H9 (cell line): Measurements from ENCODE around the gene ZNF444. TPM values are rescaled to one million over a fixed set of nuclear protein-coding genes. Genes with fewer than 3 reads are reported as not detected.

Experiments used
- DNase-seq: peaks from one replicate; pipeline ENCODE4 v3.0.0-alpha.2; 2017
- H2AFZ ChIP-seq: one replicate; pipeline ENCODE4 v1.6.1; 2013; ENCODE audit warnings: mild to moderate bottlenecking, low read length, control low read depth, moderate library complexity
- H2AK5ac ChIP-seq: 2 replicates; pipeline ENCODE4 v1.6.1; 2013; ENCODE audit warnings: low read length, control low read depth, mixed read lengths; ENCODE audit not compliant: insufficient read length
- H2BK120ac ChIP-seq: one replicate; pipeline ENCODE4 v1.6.1; 2013; ENCODE audit warnings: low read depth, mild to moderate bottlenecking, low read length, control low read depth, inconsistent platforms; ENCODE audit not compliant: poor library complexity, severe bottlenecking
- H2BK12ac ChIP-seq: 2 replicates; pipeline ENCODE4 v1.6.1; 2013; ENCODE audit warnings: low read length, control low read depth, mixed read lengths, low read depth; ENCODE audit not compliant: insufficient read length
- H2BK15ac ChIP-seq: 2 replicates; pipeline ENCODE4 v1.6.1; 2013; ENCODE audit warnings: low read depth, low read length, control low read depth
- H2BK20ac ChIP-seq: one replicate; pipeline ENCODE4 v1.6.1; 2013; ENCODE audit warnings: low read depth, mild to moderate bottlenecking, low read length, control low read depth, inconsistent platforms; ENCODE audit not compliant: poor library complexity, severe bottlenecking
- H2BK5ac ChIP-seq: 2 replicates; pipeline ENCODE4 v1.6.1; 2013; ENCODE audit warnings: low read length, control low read depth, mixed read lengths; ENCODE audit not compliant: insufficient read length
- H3K14ac ChIP-seq: 2 replicates; pipeline ENCODE4 v1.6.1; 2013; ENCODE audit warnings: low read length, control low read depth; ENCODE audit not compliant: insufficient read depth
- H3K18ac ChIP-seq: 2 replicates; pipeline ENCODE4 v1.6.1; 2013; ENCODE audit warnings: low read depth, mild to moderate bottlenecking, mixed read lengths, low read length, control low read depth; ENCODE audit not compliant: insufficient read length
- H3K23ac ChIP-seq: 2 replicates; pipeline ENCODE4 v1.6.1; 2013; ENCODE audit warnings: low read length, control low read depth, mixed read lengths, low read depth; ENCODE audit not compliant: insufficient read length
- H3K23me2 ChIP-seq: 2 replicates; pipeline ENCODE4 v1.6.1; 2013; ENCODE audit warnings: low read depth, mild to moderate bottlenecking, mixed read lengths, low read length, control low read depth; ENCODE audit not compliant: insufficient read length, poor library complexity, severe bottlenecking
- H3K27ac ChIP-seq: 2 replicates; pipeline ENCODE4 v1.5.1; 2013; ENCODE audit warnings: low read length, control low read depth, mixed read lengths, low read depth; ENCODE audit not compliant: insufficient read length
- H3K27me3 ChIP-seq: 2 replicates; pipeline ENCODE4 v1.6.1; 2013; ENCODE audit warnings: low read length, control low read depth, inconsistent platforms; ENCODE audit not compliant: insufficient read depth
- H3K4ac ChIP-seq: 2 replicates; pipeline ENCODE4 v1.6.1; 2013; ENCODE audit warnings: low read depth, mild to moderate bottlenecking, control low read depth, inconsistent platforms, low read length, moderate library complexity
- H3K4me1 ChIP-seq: 2 replicates; pipeline ENCODE4 v1.6.1; 2013; ENCODE audit warnings: low read length, control low read depth, inconsistent platforms; ENCODE audit not compliant: insufficient read depth
- H3K4me2 ChIP-seq: 2 replicates; pipeline ENCODE4 v1.6.1; 2013; ENCODE audit warnings: low read length, control low read depth, mixed read lengths; ENCODE audit not compliant: insufficient read length, insufficient read depth
- H3K56ac ChIP-seq: 2 replicates; pipeline ENCODE4 v1.6.1; 2013; ENCODE audit warnings: low read depth, mild to moderate bottlenecking, mixed read lengths, low read length, control low read depth; ENCODE audit not compliant: insufficient read length
- H3K79me1 ChIP-seq: 2 replicates; pipeline ENCODE4 v1.6.1; 2013; ENCODE audit warnings: low read depth, mild to moderate bottlenecking, moderate library complexity, low read length, control low read depth, inconsistent platforms; ENCODE audit not compliant: insufficient read depth, poor library complexity, severe bottlenecking
- H3K79me2 ChIP-seq: 2 replicates; pipeline ENCODE4 v1.6.1; 2013; ENCODE audit warnings: low read length, control low read depth, inconsistent platforms; ENCODE audit not compliant: insufficient read depth
- H3K9ac ChIP-seq: 2 replicates; pipeline ENCODE4 v1.6.1; 2013; ENCODE audit warnings: low read length, control low read depth, mixed read lengths; ENCODE audit not compliant: insufficient read length; ENCODE audit errors: extremely low read depth
- H3K9me3 ChIP-seq: one replicate; pipeline ENCODE4 v1.6.1; 2013; ENCODE audit warnings: low read depth, low read length, inconsistent platforms; ENCODE audit not compliant: control insufficient read depth
- H3T11ph ChIP-seq: one replicate; pipeline ENCODE4 v1.6.1; 2013; ENCODE audit warnings: mild to moderate bottlenecking, low read length, control low read depth, inconsistent platforms
- H4K20me1 ChIP-seq: one replicate; pipeline ENCODE4 v1.6.1; 2013; ENCODE audit not compliant: control insufficient read depth, insufficient read length, insufficient read depth
- H4K5ac ChIP-seq: 2 replicates; pipeline ENCODE4 v1.6.1; 2013; ENCODE audit warnings: low read depth, mild to moderate bottlenecking, mixed read lengths, low read length, control low read depth; ENCODE audit not compliant: insufficient read length
- H4K8ac ChIP-seq: replicated peaks from 2 replicates; pipeline ENCODE4 v1.6.1; 2013; ENCODE audit warnings: low read length, control low read depth, mixed read lengths, low read depth; ENCODE audit not compliant: insufficient read length
- H4K91ac ChIP-seq: 2 replicates; pipeline ENCODE4 v1.6.1; 2013; ENCODE audit warnings: low read depth, mild to moderate bottlenecking, moderate library complexity, mixed read lengths, low read length, control low read depth; ENCODE audit not compliant: insufficient read length
- H3K27ac Mint-ChIP-seq, 3 experiments: 2 replicates in 2 of 3; 3 replicates in 1 of 3; pipeline ENCODE4 v1.8.0; 2020 to 2021; ENCODE audit warnings: mixed read lengths in 3 of 3, mild to moderate bottlenecking in 1 of 3, moderate library complexity in 1 of 3
- H3K27me3 Mint-ChIP-seq: 2 replicates; pipeline ENCODE4 v1.8.0; 2021; ENCODE audit warnings: low read depth, mild to moderate bottlenecking, moderate library complexity, mixed read lengths
- H3K36me3 Mint-ChIP-seq, 3 experiments: 2 replicates in 2 of 3; 3 replicates in 1 of 3; pipeline ENCODE4 v1.8.0; 2020 to 2021; ENCODE audit warnings: low read depth in 3 of 3, mixed read lengths in 3 of 3; ENCODE audit not compliant: insufficient read depth in 1 of 3
- H3K4me1 Mint-ChIP-seq, 2 experiments: 2 replicates each; pipeline ENCODE4 v1.8.0; 2020; ENCODE audit warnings: mixed read lengths in 2 of 2
- H3K4me3 Mint-ChIP-seq, 2 experiments: 2 replicates in 1 of 2; 3 replicates in 1 of 2; pipeline ENCODE4 v1.8.0; 2020 to 2021; ENCODE audit warnings: mild to moderate bottlenecking in 2 of 2, mixed read lengths in 2 of 2, moderate library complexity in 1 of 2
- H3K9me3 Mint-ChIP-seq, 2 experiments: 2 replicates in 1 of 2; 3 replicates in 1 of 2; pipeline ENCODE4 v1.8.0; 2020; ENCODE audit warnings: mild to moderate bottlenecking in 2 of 2, mixed read lengths in 2 of 2, moderate library complexity in 1 of 2
- WGBS: extraction: QIAGEN DNeasy Blood & Tissue Kit; methylation state at CpG from one replicate; pipeline ENCODE4 v1.1.7; 2013; ENCODE audit warnings: missing lambda C conversion rate, low lambda C conversion rate, mixed read lengths; ENCODE audit not compliant: insufficient read length; ENCODE audit errors: extremely low coverage; 5-methylcytosine and 5-hydroxymethylcytosine counted together
- total RNA-seq: library from RNA; stranded (reverse); gene quantifications from 2 replicates; pipeline ENCODE4 v1.2.1, GENCODE V29; 2021
- TF ChIP-seq, protein P1 (sequence below): fragments of 200-600 bp; sonication (generic); conservative IDR thresholded peaks from 3 replicates; pipeline ENCODE4 v1.8.0; 2021; ENCODE audit warnings: antibody characterized with exemption, mild to moderate bottlenecking

The ZNF444 gene
- total RNA-seq, 1 experiment from 2014 or later = 49.7 TPM

DNA sequence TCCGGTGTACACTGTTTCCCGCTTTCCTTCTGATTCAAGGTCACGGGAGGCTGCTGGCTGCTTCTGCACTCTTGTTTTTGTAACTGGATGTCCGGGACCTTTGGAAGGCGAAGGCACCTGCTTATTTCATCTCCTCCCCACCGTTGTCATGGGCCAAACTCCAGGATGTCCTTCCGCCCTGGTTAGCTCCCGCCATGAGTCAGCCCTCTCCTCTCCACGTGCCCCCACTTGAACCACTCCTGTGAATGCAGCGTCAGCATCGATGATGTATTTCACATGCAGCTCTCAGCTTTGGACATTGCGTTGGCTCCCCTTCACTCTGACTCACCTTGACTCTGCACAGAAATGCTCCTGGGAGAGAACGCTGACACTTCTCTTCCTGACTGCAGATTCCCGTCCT, 29.2 kb downstream of the ZNF444 start:
- Mint-ChIP-seq H3K36me3 (no peaks in the 10 kb centered on the region), H3K27me3 (peaks cover 8% of the 10 kb centered on the region), H3K27ac (no peak overlapping the region; a peak in 1 of 7 replicates), H3K4me3 (no peak overlapping the region), H3K9me3 (peaks cover 0 to 4% of the 10 kb centered on the region in 2 experiments; a peak in 1 of 5 replicates), H3K4me1 (peaks cover 1 to 7% of the 10 kb centered on the region in 2 experiments; a peak in 3 of 4 replicates)
- no peak overlapping the region for H3K4me2 ChIP-seq
- H4K91ac ChIP-seq = no peak overlapping the region
- no peak overlapping the region for H2BK5ac ChIP-seq
- no peak for DNase-seq
- H3K9me3 ChIP-seq = no peaks in the 10 kb centered on the region
- no peak overlapping the region for H3T11ph ChIP-seq
- H3K9ac ChIP-seq = no peak overlapping the region
- H2AFZ ChIP-seq = no peak overlapping the region
- no peaks in the 10 kb centered on the region for H4K20me1 ChIP-seq
- H3K18ac ChIP-seq = no peak overlapping the region
- H2BK20ac ChIP-seq = no peak overlapping the region
- no peak overlapping the region for H3K14ac ChIP-seq
- no peaks in the 10 kb centered on the region for H3K27me3 ChIP-seq
- no peak overlapping the region for H2BK12ac ChIP-seq
- no peaks in the 10 kb centered on the region for H3K23me2 ChIP-seq
- H2BK15ac ChIP-seq = no peak overlapping the region
- H4K8ac ChIP-seq = no peak overlapping the region
- no peaks in the 10 kb centered on the region for H3K79me1 ChIP-seq
- TF ChIP-seq, protein P1, sequence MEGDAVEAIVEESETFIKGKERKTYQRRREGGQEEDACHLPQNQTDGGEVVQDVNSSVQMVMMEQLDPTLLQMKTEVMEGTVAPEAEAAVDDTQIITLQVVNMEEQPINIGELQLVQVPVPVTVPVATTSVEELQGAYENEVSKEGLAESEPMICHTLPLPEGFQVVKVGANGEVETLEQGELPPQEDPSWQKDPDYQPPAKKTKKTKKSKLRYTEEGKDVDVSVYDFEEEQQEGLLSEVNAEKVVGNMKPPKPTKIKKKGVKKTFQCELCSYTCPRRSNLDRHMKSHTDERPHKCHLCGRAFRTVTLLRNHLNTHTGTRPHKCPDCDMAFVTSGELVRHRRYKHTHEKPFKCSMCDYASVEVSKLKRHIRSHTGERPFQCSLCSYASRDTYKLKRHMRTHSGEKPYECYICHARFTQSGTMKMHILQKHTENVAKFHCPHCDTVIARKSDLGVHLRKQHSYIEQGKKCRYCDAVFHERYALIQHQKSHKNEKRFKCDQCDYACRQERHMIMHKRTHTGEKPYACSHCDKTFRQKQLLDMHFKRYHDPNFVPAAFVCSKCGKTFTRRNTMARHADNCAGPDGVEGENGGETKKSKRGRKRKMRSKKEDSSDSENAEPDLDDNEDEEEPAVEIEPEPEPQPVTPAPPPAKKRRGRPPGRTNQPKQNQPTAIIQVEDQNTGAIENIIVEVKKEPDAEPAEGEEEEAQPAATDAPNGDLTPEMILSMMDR = no peak
- H3K4ac ChIP-seq = no peak overlapping the region
- H4K5ac ChIP-seq = no peak overlapping the region
- H2BK120ac ChIP-seq = no peak overlapping the region
- H3K23ac ChIP-seq = no peak overlapping the region
- no peak overlapping the region for H3K27ac ChIP-seq
- H3K79me2 ChIP-seq = no peaks in the 10 kb centered on the region
- no peak overlapping the region for H3K56ac ChIP-seq
- no peak overlapping the region for H2AK5ac ChIP-seq
- WGBS = no CpG with 5 or more reads among the region's 14 CpGs
- H3K4me1 ChIP-seq = no peaks in the 10 kb centered on the region
